Measurements from ENCODE around the gene PTPRB.

DNA sequence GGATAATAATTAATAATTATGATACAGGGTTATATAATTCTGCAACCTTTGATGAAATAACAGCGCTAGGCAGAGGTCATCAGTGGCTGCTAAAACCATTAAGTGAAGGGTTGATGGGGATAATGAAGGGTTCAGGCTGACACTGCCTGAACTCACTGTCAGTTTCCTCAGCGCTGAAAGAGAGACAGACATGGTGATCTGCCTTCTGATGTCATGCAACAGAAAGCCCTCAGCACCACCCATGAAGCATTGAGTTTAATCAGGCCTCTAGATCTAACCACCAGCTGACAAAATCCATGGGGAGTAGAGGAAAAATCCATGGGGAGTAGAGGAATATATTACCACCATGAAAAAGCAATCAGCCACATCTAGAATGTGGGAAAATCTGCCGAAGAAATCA is 107.6 kb downstream of the PTPRB start:
- TF ChIP-seq, protein P1, sequence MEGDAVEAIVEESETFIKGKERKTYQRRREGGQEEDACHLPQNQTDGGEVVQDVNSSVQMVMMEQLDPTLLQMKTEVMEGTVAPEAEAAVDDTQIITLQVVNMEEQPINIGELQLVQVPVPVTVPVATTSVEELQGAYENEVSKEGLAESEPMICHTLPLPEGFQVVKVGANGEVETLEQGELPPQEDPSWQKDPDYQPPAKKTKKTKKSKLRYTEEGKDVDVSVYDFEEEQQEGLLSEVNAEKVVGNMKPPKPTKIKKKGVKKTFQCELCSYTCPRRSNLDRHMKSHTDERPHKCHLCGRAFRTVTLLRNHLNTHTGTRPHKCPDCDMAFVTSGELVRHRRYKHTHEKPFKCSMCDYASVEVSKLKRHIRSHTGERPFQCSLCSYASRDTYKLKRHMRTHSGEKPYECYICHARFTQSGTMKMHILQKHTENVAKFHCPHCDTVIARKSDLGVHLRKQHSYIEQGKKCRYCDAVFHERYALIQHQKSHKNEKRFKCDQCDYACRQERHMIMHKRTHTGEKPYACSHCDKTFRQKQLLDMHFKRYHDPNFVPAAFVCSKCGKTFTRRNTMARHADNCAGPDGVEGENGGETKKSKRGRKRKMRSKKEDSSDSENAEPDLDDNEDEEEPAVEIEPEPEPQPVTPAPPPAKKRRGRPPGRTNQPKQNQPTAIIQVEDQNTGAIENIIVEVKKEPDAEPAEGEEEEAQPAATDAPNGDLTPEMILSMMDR (IDR thresholded peaks at IDR 0.05), result no peak
- TF ChIP-seq POLR2AphosphoS5 (IDR thresholded peaks at IDR 0.05) (no peak), EP300 (IDR thresholded peaks at IDR 0.05) (no peak)

Measured in suprapubic skin (tissue), 4 donors.